Measurements from ENCODE around the gene MLPH. TPM values are rescaled to one million over a fixed set of nuclear protein-coding genes. Genes with fewer than 3 reads are reported as not detected.

The MLPH gene
- total RNA-seq, 1 donor from 2014 or later: 423 TPM

DNA sequence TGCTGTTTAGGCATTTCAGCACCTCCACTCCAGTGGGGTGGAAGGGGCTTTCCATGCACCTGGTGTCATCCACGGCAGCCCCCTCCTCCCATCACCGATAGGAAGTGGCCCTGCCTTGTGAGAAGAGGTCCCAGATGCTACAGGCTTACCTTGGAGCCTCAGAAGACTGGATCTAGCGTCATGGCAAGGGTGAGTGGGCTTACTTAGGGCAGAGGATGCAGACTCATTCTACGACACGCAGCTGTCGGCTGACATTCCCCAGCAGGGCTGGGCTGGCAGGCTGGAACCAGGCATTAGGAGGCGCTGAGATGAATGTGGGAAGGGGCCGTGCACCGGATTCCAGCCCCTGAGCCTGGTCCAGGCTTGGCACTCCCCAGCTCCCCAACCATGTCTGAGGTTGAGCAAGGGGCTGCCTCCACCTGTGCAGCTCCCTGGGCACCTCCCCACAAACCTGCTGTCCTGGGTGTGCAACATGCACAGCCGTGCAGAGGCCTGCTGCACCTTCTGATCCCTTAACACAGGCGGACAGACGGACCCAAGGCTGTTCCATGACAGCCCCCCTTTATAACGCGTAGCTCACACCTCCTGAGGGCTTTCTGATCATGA, 77.6 kb downstream of the MLPH start:
- H3K9me3 ChIP-seq: no peaks in the 10 kb centered on the region
- peak; percentile 52 for DNase-seq
- H3K27ac ChIP-seq: no peak overlapping the region
- intact Hi-C loops (cut with DNase I): no loop called here
- TF ChIP-seq, protein P1, sequence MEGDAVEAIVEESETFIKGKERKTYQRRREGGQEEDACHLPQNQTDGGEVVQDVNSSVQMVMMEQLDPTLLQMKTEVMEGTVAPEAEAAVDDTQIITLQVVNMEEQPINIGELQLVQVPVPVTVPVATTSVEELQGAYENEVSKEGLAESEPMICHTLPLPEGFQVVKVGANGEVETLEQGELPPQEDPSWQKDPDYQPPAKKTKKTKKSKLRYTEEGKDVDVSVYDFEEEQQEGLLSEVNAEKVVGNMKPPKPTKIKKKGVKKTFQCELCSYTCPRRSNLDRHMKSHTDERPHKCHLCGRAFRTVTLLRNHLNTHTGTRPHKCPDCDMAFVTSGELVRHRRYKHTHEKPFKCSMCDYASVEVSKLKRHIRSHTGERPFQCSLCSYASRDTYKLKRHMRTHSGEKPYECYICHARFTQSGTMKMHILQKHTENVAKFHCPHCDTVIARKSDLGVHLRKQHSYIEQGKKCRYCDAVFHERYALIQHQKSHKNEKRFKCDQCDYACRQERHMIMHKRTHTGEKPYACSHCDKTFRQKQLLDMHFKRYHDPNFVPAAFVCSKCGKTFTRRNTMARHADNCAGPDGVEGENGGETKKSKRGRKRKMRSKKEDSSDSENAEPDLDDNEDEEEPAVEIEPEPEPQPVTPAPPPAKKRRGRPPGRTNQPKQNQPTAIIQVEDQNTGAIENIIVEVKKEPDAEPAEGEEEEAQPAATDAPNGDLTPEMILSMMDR (IDR thresholded peaks at IDR 0.05): no peak
- ATAC-seq: no peak
- H3K27me3 ChIP-seq: peaks cover 8% of the 10 kb centered on the region
- H3K4me1 ChIP-seq: no peaks in the 10 kb centered on the region
- H3K4me3 ChIP-seq: no peak overlapping the region
- no peaks in the 10 kb centered on the region for H3K36me3 ChIP-seq

DNA sequence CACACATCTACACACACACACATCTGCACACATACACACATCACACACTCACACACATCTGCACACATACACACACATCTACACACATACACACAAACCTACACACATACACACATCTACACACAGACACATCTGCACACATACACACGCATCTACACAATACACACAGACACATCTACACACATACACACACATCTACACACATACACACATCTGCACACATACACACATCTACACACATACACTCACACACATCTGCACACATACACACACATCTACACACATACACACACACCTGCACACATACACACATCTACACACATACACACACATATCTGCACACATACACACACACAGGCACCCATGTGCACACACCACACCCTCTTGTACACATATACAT, 78.9 kb downstream of the MLPH start:
- Histone ChIP-seq H3K9me3 (no peaks in the 10 kb centered on the region), H3K27ac (no peak overlapping the region), H3K36me3 (no peaks in the 10 kb centered on the region), H3K4me1 (no peaks in the 10 kb centered on the region), H3K4me3 (no peak overlapping the region), H3K27me3 (peaks cover 8% of the 10 kb centered on the region)
- no peak for ATAC-seq
- DNase-seq: no peak
- intact Hi-C loops (cut with DNase I): no loop called here
- TF ChIP-seq, protein P1 (IDR thresholded peaks at IDR 0.05): no peak

DNA sequence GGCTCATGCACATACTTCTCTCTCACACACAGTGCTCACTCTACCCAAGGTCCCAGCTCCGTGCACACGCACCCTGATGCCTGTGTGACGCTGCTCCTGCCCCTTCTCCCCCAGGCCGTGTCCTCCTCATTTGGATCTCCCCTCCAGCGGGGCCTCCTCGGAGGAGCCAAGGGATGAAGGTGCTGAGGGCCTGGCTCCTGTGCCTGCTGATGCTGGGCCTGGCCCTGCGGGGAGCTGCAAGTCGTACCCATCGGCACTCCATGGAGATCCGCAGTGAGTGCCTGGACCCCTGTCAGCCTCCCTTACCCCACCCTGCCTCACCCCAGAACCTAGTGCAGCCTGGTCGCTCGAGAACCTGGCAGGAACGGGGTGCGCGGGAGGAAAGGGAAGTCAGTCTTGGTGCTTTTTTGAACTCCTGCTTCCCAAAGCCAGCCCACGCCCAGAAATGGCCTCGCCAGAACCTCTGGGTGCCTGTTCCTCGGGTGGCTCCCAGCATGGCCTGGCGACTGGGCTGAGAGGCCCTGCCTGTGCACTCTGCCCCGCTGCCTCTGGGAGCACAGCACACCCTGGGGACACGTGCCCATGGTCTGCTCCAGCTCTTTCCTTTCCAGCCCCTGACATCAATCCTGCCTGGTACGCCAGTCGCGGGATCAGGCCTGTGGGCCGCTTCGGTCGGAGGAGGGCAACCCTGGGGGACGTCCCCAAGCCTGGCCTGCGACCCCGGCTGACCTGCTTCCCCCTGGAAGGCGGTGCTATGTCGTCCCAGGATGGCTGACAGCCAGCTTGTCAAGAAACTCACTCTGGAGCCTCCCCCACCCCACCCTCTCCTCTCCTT, 79.6 kb downstream of the MLPH start, which contains the start of gene PRLH:
TSS of gene PRLH (plus strand) at position 174 of the 835 bp plus-strand sequence. CDS start at position 174, 0 bp downstream.
- Histone ChIP-seq H3K4me1 (peaks cover 1% of the 10 kb centered on the region), H3K27me3 (peaks cover 8% of the 10 kb centered on the region), H3K27ac (no peak within 1 kb of the TSS), H3K36me3 (no peaks in the 10 kb centered on the region), H3K4me3 (no peak within 1 kb of the TSS), H3K9me3 (no peaks in the 10 kb centered on the region)
- intact Hi-C loops (cut with DNase I): no loop called here
- TF ChIP-seq, protein P1 (IDR thresholded peaks at IDR 0.05): no peak
- no peak for ATAC-seq
- no peak for DNase-seq

DNA sequence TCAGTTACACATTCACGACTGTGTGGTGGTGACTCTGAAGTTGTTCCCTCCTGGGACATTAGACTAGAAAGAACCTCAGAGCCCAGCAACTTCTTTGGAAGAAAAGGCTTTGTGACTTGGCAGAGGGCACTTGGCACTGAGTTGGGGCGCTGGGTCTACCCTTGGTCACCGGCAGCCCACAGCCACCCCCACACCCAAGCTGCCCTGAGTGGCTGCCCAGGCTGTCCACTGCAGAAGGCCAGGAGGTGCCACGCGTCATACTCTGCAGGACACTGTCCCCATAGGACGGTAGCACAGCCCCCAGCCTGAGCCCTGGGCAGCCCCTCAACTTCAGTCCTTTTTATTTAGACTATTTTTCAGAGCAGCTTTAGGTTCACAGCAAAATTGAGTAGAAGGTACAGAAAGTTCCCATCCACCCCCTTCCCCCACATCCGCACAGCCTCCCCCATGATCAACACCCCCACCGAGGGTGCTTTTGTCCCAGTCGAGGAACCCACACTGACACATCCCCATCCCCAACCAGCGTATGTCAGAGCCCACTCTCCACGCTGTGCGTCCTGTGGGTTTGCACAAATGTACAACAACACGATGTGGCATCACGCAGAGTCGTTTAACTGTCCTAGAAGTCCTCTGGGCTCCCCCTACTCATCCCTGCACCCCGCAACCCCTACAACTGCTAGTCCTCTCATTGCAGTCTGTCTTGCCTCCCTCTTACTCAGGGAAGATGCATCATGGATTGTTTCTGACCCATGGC, 80.4 kb downstream of the MLPH start:
- DNase-seq: no peak
- H3K4me1 ChIP-seq: peaks cover 8% of the 10 kb centered on the region

DNA sequence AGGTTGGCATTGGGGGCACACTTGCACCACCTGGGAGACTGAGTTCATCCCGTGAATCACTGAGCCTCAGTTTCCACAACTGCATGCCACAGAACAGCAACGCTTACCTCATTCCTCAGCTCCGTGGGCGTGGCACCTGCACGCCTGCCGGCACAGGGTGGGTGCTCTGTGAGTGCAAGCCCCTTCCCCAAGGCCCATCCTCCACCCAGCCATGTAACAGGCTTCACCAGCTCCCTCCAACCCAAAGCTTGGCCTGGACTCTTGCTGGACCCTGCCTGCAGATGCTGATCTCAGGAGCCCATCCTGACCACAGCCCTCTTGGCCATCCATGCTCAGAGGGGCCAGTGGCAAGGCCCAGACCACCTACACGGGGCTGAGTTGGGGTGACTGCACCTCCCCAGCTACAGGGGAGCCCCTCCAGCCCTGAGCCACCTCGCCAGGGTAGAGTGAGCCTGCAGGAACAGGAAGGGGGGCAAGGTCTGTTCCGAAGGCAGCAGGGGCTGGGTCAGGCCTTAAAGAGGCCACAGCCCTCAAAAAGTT, 81.1 kb downstream of the MLPH start:
- ATAC-seq: no peak

More for the DNA sequence above, 80.4 kb downstream of the MLPH start:
- no peaks in the 10 kb centered on the region for H3K9me3 ChIP-seq
- H3K27me3 ChIP-seq: peaks cover 8% of the 10 kb centered on the region
- no peak for ATAC-seq
- no peak overlapping the region for H3K27ac ChIP-seq
- H3K36me3 ChIP-seq: no peaks in the 10 kb centered on the region
- TF ChIP-seq, protein P1 (IDR thresholded peaks at IDR 0.05): no peak
- intact Hi-C loops (cut with DNase I): no loop called here
- H3K4me3 ChIP-seq: no peak overlapping the region

More for the DNA sequence above, 81.1 kb downstream of the MLPH start:
- intact Hi-C loops (cut with DNase I): no loop called here
- Histone ChIP-seq H3K36me3 (no peaks in the 10 kb centered on the region), H3K27ac (no peak overlapping the region), H3K4me3 (no peak overlapping the region), H3K9me3 (no peaks in the 10 kb centered on the region), H3K27me3 (peaks cover 8% of the 10 kb centered on the region), H3K4me1 (peaks cover 8% of the 10 kb centered on the region)
- TF ChIP-seq, protein P1 (IDR thresholded peaks at IDR 0.05): no peak
- DNase-seq: peak; percentile 45
